Measurements from ENCODE around the gene PUS10.
"Not testable (repeated sequence)": the region's sequence is repeated elsewhere in the genome, so short reads cannot be mapped to it uniquely, and the experiment has no call there.

PUS10 gene, protein sequence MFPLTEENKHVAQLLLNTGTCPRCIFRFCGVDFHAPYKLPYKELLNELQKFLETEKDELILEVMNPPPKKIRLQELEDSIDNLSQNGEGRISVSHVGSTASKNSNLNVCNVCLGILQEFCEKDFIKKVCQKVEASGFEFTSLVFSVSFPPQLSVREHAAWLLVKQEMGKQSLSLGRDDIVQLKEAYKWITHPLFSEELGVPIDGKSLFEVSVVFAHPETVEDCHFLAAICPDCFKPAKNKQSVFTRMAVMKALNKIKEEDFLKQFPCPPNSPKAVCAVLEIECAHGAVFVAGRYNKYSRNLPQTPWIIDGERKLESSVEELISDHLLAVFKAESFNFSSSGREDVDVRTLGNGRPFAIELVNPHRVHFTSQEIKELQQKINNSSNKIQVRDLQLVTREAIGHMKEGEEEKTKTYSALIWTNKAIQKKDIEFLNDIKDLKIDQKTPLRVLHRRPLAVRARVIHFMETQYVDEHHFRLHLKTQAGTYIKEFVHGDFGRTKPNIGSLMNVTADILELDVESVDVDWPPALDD

DNA sequence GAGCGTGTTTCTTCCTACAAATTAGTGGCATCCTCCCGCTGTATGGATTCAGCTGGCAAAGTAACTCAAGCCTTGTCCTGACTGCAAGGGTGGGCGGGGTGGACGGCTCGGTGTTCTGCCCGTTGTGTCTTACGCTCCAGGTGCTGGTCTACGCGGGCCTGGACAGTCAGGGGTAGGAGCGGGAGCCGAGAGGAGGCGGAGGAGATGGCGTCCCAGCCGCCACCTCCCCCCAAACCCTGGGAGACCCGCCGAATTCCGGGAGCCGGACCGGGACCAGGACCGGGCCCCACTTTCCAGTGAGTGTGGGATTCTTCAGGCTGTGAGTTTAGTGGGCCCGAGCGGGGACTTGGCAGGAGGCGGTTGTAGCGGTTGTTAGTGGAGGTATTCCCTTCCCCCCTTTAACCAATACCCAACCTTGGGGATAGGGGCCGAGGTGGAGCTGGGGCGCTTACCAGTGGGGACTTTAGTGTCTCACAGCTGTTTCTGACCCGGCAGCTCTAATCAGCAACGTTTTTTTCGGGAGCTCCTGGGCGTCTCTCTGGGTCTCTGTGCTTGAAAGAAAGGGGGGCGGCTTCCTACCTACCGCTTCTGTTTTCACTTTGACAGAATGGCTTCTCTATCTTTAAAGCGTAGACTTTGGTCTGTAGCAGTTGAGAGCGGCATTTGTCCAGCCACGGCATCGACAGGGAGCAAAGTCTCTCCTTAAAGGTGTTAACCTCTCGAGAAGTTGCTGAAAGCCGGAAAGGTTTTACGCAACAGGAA lies at the start of gene PUS10, which contains the start of gene PEX13:
PUS10 (minus strand) TSS at position 700 of the 762 bp plus-strand sequence. CDS start 6,365 bp downstream, outside the sequence.
PEX13 (plus strand) TSS at position 165 of the 762 bp plus-strand sequence; CDS start at position 205, 40 bp downstream.
- peak; percentile 92 for DNase-seq

DNA sequence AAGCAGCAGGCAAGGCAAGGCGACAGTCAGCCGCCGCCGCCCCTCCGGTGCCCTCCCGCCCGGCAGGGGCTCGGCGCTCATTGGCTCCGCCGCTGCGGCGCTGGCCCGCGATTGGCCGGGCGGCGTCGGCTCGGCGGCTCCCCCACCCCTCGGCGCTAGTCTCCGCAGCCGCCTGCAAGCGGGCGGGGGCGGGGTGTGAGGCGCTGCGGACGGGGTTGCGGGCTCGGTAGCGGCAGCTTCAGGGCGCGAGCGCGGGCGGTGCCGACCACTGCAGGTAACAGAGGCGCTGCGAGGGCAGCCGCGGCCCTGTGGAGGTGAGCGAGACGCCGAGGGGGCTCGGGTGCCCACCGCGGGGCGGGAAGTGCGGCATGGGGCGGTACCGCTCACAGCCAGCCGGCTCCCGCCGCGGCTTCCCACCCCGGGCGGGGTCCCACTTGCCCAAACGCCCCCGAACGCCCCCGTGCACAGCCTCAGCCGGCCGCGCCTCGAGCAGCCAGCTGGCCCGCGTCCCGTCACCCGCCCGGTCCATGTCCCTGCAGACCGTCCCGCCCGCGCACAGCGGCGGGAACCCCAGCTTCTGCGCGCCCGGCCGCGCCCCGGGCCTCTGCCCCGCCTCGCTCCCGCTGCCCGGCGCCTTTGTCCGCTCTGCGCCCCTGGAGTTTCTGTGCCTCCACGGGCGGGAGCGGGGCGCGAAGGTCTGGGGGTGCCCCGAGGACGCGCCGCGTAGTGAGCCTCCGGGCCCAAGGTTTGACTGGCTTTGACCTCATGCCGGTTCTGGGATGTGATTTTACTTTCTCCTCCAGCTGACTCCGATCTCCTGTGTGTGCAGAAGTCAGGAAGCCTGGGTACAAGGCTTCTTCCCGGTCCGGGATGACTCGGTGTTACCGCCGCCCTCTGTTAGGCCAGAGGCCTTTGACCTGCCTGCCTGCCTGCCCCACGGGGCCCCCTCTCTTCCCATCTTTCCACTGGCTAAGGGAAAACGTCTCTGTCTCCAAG lies 48.0 kb upstream of the PUS10 start, which contains the start of gene SANBR:
SANBR (plus strand) TSS at position 158 of the 996 bp plus-strand sequence. CDS start 4,480 bp downstream, outside the sequence.
- peak; percentile 84 for DNase-seq

DNA sequence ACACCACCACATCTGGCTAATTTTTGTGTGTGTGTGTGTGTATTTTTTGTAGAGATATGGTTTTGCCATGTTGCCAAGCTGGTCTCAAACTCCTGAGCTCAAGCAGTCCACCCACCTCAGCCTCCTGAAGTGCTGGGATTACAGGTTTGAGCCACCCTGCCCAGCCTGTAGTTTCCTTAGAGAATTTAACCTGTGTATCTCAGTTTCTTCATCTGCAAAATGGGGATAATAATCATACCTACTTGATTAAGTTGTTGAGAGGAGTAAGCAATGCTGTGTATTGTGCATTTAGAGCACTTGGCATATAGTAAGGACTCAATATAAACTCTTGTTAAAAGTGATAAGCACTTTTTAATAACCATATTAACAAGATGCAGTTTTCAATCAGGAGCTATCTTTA lies 41.3 kb upstream of the PUS10 start:
- no peak for DNase-seq

DNA sequence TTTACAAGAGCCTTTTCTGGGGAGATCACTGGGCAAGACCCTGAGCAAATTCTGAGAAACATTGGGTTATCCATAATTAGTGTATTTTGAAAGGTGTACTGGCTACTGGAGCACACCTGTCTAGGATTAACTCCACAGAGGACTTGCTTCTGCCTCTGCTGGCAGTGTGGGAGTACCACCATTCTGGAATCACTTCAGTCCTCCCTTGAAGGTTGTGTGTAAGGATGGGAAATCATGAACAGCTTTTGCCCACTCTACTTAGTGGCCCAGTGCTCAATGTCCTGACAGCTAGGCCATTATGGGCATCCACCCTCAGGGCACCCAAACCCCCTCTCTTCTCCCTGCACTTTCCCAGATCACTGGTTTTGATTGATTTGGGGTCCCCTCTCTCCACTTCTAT lies 39.5 kb upstream of the PUS10 start:
- no peak for DNase-seq

DNA sequence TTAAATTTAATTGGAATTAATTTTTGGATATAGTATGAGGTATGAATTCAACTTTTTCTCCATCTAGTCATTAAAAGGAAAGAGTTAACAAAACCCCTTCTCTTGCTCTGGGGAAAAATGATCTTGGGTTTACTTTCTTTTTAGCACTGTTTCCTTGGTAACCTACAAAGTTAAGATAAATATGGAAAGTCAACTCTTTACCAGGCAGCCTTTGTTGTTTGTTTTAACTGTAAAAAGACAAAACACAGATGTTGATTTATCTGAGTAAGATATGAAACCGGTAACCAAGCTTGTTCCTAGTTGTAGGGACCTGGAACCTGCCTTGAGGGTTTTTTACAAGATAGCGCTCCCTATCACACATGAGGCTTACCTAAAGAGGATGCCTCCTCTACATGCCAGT lies 37.5 kb upstream of the PUS10 start:
- no peak for DNase-seq

DNA sequence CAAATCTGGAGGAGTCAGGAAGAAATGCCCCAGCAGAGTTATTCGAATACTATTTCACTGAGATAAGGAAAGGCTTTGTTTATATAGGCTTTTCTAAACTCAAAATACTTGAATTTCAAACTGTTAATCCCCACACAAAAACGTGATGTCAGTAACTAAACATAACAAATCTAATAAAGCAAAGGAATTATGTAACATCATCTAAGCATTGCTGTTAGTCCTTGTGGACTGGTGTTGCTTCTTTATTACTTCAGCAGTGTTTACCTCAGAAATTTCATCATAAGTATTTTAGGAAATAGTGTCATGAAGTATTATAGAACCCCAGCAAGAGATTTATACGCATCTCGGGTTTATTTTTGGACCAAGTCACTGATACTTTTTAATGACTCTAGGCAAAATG lies 27.9 kb upstream of the PUS10 start:
- no peak for DNase-seq

DNA sequence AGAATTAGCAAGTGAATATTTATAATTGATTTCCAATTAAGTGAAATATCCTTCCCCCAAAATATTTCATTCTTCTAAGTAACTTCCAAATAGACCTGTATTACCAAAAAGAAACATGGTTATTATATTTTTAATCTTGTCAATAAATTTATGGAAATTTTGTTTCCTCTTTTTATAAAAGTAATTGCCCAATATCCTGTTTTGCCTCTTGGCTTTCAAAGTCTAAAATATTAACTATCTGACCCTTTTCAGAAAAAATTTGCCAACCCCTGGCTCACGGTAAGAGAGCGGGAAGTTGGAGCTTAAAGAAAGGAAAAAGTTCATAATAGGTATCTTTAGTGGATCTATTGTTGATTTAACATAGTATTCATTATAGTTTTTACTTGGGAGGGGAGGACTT lies 27.2 kb upstream of the PUS10 start:
- no peak for DNase-seq

DNA sequence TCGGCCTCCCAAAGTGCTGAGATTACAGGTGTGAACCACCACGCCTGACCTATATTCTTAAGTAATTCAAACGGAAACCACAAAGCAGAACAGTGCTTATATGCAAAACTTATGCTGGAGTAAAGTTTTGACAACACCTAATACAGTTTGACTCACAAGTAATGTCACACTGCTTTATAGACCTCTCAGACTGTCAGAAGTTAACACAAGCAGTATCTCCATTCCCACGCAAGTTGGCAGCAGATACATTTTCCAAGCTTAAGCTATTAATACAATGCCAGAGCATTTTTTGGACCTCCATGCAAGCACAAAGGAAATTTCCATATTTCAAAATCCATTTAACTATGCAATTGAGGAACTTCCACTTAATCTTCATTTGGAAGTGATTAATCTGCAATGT lies 26.6 kb upstream of the PUS10 start:
- no peak for DNase-seq

DNA sequence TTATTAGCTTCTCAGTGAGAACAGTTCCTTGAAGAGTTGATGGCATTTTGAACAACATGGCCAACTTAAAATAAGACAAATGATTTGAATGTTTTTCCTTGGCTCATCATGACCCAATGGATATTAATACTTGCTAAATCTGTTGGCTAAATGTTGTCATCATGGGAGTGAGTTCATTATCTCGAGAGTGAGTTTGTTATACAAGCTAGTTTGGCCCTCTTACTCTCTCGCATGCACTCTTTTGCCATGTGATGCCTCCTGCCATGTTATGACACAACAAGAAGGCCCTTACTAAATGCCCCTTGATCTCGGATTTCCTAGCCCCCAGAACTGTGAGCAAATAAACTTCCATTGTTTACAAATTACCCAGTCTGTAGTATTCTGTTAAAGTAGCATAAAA lies 24.8 kb upstream of the PUS10 start:
- DNase-seq: no peak

DNA sequence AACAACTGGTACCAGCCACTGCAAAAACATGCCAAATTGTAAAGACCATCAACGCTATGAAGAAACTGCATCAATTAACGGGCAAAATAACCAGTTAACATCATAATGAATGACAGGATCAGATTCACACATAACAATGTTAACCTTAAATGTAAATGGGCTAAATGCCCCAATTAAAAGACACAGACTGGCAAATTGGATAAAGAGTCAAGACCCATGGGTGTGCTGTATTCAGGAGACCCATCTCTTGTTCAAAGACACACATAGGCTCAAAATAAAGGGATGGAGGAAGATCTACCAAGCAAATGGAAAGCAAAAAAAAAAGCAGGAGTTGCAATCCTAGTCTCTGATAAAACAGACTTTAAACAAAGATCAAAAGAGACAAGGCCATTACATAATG lies 18.6 kb upstream of the PUS10 start:
- DNase-seq: not testable (repeated sequence)

DNA sequence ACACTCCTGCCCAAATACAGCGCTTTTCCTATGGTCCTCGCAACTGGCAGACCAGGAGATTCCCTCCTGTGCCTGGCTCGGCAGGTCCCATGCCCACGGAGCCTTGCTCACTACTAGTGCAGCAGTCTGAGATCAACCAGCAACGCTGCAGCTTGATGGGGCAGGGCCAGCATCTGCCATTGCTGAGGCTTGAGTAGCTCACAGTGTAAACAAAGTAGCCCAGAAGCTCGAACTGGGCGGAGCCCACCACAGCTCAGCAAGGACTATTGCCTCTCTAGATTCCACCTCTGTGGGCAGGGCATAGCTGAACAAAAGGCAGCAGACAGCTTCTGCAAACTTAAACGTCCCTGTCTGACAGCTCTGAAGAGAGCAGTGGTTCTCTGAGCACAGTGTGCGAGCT lies 16.5 kb upstream of the PUS10 start:
- not testable (repeated sequence) for DNase-seq

DNA sequence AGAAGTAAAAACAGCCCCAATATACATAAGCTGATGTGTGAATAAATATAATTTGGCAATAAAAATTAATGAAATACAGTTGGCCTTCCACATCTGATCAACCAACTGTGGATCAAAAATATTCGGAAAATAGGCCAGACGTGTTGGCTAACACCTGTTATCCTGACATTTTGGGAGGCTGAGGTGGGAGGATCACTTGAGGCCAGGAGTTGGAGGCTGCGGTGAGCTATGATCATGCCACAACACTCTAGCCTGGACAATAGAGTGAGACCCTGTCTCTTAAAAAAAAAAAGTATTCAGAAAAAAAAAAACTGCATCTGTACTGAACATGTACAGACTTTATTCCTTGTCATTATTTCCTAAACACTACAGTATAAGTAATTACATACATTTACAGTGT lies 11.5 kb upstream of the PUS10 start:
- no peak for DNase-seq

DNA sequence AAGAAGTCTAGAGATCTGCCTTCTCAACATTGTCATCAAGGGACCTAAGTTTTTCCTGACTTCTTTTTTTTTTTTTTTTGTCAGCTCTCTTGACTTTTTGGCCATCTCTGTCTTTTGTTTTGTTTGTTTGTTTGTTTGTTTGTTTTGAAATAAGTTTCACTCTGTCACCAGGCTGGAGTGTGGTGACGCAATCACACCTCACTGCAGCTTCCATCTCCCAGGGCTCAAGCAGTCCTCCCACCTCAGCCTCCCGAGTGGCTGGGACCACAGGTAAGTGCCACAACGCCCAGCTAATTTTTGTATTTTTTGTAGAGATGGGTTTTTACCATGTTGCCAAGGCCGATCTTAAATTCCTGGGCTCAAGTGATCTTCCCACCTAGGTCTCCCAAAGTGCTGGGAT lies 5.6 kb upstream of the PUS10 start:
- DNase-seq: no peak

DNA sequence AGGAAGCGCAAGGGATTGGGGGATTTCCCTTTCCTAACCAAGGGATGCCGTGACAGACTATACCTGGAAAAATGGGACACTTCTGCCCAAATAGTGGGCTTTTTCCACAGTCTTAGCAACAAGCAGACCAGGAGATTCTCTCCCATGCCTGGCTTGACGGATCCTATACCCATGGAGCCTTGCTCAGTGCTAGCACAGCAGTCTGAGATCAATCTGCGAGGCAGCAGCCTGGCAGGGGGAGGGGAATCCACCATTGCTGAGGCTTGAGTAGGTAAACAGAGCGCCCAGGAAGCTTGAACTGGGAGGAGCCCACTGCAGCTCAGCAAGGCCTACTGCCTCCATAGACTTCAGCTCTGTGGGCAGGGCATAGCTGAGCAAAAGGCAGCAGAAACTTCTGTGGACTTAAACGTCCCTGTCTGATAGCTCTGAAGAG lies 3.2 kb upstream of the PUS10 start:
- no peak for DNase-seq

DNA sequence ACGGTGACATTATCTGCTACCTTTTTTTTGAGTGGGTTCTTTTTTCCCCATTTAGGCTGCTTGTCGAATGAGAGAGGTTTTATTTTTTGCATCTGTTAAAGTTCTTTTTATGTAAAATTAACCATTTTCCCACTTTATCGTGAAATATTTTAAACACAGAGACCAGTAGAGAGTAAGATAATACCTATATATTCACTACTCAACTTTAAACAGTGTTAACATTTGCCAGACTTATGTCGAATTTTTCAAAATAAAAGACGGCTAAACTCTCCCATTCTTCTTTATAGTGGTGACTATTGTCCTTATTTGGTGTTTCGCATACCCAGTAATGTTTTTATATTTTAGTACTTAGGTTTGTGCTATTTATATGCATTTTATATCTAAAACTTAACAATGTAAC lies 743 bp upstream of the PUS10 start:
- no peak for DNase-seq

DNA sequence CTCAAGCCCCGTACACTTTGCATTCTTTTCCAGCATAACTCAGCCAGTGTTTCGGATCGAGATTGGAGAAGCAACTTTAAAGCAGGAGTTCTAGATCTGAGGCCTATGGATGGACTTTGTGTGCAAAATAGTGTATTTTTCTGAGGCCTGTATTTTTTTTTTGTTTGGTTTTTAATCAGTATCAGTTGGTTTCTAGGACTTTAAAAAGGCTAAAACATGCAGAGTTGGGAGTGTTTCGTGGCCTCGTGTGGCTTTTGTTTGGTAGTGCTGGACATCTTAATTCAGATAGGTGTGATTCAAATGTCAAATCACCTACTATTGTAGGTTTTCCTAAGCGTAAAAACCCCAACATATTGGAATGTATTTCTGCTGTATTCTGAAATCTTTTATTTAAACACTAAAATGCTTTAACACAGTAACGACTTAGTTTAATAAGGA lies 282 bp upstream of the PUS10 start:
- peak; percentile 44 for DNase-seq

DNA sequence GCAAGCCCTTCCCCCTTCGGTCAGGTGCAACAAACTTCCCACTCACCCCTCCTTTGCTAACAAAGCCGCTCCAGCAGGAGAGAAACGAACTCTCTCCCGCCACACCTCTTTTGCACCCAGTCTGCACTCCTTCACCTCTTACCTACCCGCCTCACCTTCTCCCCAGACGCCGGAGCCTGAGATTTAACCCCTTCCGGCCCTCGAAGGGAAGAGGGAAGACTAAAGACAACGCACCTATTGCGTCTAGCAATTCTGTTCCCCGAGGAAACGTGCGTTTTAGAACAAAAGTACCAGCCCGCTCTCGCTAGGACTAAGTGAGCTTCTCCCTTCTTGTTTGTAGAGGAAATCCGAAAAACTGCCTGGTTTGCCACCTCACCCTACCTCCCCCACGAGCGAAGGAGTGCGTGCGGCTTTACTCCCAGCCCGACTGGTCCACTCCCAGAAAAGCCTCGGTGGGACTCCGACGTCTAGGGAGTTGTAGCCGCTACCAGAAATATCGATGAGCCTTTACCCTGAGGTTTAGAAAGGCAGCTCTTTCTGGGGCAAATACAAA lies 976 bp downstream of the PUS10 start:
- peak; percentile 92 for DNase-seq

DNA sequence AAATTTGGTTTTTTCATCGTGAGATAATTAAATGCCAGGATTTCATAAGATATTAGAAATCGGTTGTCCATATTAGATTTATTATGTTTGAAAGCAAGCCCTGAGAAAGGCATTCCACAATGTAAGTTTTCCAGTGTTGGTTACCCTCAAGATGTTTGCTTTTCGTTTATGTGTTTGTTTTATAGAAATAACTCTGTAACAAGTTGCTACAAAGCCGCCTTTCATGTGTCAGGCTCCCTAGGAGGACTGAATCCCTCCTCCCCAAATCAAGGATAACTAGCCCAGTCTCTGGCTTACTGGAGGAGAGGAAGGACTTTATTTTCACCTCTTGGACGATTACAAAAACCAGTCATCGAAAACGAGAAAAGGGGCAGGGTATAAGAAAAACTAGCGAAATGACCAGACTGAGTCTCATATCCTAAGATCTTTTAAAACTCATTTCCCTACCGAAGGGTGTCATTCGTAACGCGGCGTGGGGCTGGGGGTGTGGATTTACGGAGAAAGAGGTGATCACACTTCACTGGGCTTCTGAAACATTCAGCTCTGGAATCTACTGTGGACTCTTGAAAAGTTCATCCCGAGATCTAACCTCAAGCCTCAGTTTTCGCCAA lies 1.6 kb downstream of the PUS10 start:
- DNase-seq: no peak

DNA sequence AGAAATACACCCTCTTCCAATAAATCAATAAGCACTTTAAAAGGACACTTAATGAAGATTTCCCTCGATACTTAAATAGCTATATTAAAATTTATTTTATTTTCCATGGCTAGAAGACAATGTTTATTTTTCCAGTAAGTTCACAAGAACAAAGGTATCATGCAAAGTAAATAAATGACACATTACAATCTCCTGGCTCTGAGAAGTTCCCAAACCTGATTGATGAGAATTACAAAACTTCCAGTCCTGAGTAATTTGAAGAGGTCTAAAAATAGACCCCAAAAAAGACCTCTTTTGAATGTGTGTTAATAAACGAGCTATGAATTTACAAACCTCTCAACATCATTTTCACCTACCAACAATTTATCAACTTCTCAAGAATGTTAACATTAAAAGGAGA lies 2.1 kb downstream of the PUS10 start:
- DNase-seq: no peak

DNA sequence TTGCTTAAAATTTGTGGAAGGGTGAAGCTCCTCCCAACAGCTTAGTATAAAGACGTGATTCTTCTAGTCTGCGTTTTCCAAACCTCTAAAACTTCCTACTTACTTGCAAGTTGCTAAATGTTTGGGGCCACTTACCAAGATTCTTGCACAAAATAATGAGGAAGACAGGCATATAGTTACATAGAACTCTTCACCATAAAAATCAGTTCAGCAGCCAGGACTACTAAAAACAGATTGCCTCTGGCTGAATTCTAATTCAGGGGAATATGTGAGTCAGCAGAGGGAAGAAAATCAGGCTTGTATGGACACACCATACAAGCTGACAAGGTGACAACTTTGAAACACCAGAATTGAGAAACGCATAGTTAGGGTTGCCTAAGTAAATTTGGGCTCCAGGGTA lies 3.3 kb downstream of the PUS10 start:
- no peak for DNase-seq

DNA sequence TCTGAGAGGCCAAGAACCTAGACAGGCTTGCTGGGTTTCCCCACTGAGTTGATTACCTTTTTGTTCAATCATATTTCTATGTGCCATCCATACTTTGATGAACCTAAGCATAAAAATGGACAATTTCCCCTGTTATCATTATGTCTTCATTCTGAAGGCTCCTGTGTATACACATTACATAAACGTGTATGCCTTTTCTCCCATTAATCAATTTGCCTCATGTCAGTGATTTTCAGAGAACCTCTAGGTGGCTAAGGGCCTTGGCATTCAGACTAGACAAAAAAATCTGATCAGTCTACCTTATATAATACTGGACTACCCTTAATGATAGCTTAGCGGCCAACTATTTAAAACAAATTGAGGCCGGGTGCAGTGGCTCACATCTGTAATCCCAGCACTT lies 4.7 kb downstream of the PUS10 start:
- no peak for DNase-seq

DNA sequence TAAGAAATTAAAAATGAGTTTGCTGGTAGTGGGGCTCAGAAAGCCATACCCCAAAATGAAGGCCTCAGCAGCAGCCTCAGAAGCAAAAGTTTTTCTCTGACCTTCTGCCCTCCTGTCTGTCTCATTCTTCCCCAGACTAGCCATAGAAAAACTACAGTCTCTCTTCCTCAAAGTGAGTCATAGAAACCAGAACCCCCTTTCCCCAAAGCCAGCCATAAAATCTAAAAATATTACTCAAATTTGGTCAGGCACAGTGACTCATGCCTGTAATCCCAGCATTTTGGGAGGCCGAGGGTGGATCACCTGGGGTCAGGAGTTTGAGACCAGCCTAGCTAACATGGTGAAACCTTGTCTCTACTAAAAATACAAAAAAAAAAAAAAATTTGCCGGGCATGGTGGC lies 5.8 kb downstream of the PUS10 start:
- DNase-seq: not testable (repeated sequence)
